ENCODE measurements around the gene GRIN2B.

DNA sequence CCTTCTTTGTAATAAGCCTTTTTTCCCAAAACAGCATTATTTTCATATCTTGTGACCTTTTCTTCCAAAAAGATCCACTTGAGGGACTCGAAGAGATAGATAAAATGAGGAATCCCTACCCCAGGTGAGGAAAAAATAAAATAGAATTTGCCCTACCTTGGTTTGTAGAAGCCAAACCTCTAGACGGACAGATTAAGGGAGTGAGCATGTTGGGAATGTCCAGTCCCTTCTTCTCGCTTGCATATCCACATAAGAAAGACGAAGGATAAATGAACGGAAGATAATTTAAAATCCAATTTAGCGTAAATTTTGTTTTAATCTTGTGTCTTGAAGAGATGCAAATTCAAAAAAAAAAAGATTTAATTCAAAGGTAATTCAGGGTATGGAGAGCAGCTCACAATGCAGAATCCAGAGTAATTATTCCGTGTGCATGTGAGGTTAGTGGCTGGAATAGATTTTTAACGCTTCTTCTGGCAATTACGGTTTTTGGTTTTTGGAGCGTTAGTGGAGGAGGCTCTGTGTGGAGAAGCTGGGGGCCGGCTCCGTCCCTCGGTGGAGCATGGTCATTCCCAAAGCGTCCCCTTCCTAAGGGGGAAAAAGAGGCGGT lies 1.5 kb downstream of the GRIN2B start:
- TF ChIP-seq, protein P1, sequence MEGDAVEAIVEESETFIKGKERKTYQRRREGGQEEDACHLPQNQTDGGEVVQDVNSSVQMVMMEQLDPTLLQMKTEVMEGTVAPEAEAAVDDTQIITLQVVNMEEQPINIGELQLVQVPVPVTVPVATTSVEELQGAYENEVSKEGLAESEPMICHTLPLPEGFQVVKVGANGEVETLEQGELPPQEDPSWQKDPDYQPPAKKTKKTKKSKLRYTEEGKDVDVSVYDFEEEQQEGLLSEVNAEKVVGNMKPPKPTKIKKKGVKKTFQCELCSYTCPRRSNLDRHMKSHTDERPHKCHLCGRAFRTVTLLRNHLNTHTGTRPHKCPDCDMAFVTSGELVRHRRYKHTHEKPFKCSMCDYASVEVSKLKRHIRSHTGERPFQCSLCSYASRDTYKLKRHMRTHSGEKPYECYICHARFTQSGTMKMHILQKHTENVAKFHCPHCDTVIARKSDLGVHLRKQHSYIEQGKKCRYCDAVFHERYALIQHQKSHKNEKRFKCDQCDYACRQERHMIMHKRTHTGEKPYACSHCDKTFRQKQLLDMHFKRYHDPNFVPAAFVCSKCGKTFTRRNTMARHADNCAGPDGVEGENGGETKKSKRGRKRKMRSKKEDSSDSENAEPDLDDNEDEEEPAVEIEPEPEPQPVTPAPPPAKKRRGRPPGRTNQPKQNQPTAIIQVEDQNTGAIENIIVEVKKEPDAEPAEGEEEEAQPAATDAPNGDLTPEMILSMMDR (optimal IDR thresholded peaks at IDR 0.05 in 1 of 3, IDR thresholded peaks at IDR 0.05 in 1 of 3, conservative IDR thresholded peaks at IDR 0.05 in 1 of 3; ENCODE audit: extremely low read depth in 1 of 3, insufficient read depth in 2 of 3, low read length in 3 of 3): no peak
- no peak for TF ChIP-seq EZH2 (IDR thresholded peaks at IDR 0.05; ENCODE audit: low read length)
